ENCODE data around the gene EHBP1.

Gene EHBP1

DNA sequence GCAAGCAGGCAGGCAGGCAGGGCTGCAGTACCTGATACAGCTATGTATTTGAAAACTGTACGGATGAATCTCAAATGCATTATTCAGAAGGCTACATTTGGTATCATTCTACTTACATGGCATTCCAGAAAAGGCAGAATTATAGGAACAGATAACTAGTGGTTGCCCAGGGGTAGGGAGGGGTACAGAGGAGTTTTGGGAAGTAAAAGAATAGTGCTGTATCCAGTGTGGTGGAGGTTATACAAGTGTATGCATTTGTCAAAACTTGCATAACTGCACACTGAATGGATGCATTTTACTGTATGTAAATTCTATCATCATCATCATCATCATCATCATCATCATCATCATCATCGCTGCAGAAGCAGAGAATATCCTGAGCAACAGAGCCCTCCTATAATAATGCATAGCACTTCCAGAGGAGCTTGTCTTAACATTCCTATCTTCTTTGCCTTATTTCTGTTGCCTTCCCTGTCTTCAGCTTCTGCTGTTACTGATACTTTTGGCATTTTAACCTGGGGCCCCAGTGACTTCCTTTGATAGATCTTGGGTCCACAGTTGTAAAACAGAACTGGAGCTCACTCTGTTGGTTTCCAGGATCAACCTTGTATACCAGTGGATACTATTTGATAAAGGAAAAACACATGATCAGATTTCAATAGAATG is 189.6 kb downstream of the EHBP1 start:
- Histone ChIP-seq H3K4me3 (ENCODE audit: low read length) (no peak overlapping the region), H3K9ac (ENCODE audit: low read depth, low read length) (no peak overlapping the region), H3K9me3 (ENCODE audit: insufficient read depth, low read depth, low read length) (no peaks in the 10 kb centered on the region), H3K4me1 (ENCODE audit: insufficient read depth, low read length) (no peaks in the 10 kb centered on the region), H3K27ac (ENCODE audit: low read depth, low read length) (no peak overlapping the region), H3K36me3 (ENCODE audit: insufficient read depth, low read length) (no peaks in the 10 kb centered on the region), H3K27me3 (ENCODE audit: insufficient read depth, low read length) (no peaks in the 10 kb centered on the region)
- WGBS = over 99% methylated on average over 2 of the region's 2 CpGs

DNA sequence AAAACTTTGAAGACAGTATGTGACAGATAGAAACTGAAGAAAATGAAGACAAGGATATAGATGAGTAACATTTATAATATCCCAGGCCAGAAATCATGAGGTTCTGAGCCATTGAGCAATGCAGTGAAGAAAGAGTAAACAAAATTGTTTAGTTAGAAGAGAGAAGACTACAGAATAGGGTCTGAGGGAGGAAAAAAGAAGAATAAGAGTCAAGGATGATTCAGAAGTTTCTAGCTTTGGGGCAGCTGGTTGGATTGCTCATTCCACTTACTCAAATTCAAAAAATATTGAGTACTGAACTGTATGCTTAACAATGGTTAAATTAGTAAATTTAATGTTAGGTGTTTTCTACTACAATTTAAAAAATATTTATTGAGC is 190.1 kb downstream of the EHBP1 start:
- H3K4me1 ChIP-seq (ENCODE audit: insufficient read depth, low read length) = no peaks in the 10 kb centered on the region
- no peaks in the 10 kb centered on the region for H3K36me3 ChIP-seq (ENCODE audit: insufficient read depth, low read length)
- H3K9me3 ChIP-seq (ENCODE audit: insufficient read depth, low read depth, low read length) = no peaks in the 10 kb centered on the region
- H3K9ac ChIP-seq (ENCODE audit: low read depth, low read length) = no peak overlapping the region
- no peak overlapping the region for H3K27ac ChIP-seq (ENCODE audit: low read depth, low read length)
- H3K27me3 ChIP-seq (ENCODE audit: insufficient read depth, low read length) = no peaks in the 10 kb centered on the region
- no peak overlapping the region for H3K4me3 ChIP-seq (ENCODE audit: low read length)

DNA sequence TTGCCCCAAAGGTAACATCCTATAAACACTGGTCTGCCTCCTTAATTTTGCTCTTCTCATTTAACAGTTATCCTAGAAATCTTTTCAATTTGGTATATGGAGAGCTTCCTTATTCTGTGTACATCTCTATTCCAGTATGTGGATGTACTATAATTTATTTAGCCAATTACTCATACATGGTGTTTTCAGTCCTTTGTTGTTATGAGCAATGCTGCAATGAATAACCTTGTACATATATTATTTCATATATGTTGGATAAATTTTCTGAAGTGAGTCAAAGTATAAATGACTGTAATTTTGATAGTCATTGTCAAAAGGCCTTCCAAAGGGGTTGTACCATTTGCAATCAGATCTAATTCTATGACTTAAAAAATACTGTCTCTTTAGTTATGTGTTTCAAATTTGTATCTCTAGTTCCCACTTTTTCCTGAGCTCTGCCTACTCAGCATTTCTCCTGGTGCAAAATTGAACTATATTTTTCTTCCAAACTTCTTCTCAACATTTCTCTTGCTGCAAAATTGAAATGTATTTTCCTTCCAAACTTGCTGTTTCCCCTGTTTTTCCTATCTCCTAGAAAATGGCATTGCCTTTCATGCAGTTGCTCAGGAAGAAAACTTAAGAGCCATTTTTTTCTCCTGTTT is 191.8 kb downstream of the EHBP1 start:
- Histone ChIP-seq H3K27me3 (ENCODE audit: insufficient read depth, low read length) (no peaks in the 10 kb centered on the region), H3K27ac (ENCODE audit: low read depth, low read length) (no peak overlapping the region), H3K36me3 (ENCODE audit: insufficient read depth, low read length) (no peaks in the 10 kb centered on the region), H3K9ac (ENCODE audit: low read depth, low read length) (no peak overlapping the region), H3K4me1 (ENCODE audit: insufficient read depth, low read length) (no peaks in the 10 kb centered on the region), H3K4me3 (ENCODE audit: low read length) (no peak overlapping the region), H3K9me3 (ENCODE audit: insufficient read depth, low read depth, low read length) (no peaks in the 10 kb centered on the region)

DNA sequence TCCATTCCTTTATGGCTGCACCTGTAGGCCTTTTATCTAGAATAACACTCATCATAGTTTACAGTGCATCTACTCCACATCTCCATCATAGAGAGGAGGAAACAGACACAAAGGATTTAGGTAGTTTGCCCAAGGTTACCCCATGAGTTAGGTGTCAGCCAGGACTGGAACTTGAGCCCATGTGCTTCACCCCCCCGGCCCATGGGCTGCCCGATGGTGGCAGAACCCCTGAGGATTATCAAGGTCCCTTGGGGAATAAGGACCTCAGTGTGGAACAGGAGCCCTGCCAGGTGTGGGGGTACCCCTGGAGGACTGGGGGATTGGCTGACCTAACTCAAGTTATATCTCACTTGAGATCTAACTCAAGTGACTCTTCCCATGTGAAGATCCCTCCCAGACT is 198.8 kb downstream of the EHBP1 start:
- Histone ChIP-seq H3K9ac (ENCODE audit: low read depth, low read length) (no peak overlapping the region), H3K36me3 (ENCODE audit: insufficient read depth, low read length) (no peaks in the 10 kb centered on the region), H3K27ac (ENCODE audit: low read depth, low read length) (no peak overlapping the region), H3K4me3 (ENCODE audit: low read length) (no peak overlapping the region), H3K27me3 (ENCODE audit: insufficient read depth, low read length) (no peaks in the 10 kb centered on the region), H3K9me3 (ENCODE audit: insufficient read depth, low read depth, low read length) (no peaks in the 10 kb centered on the region), H3K4me1 (ENCODE audit: insufficient read depth, low read length) (no peaks in the 10 kb centered on the region)
- WGBS = 91% methylated on average over 2 of the region's 2 CpGs

DNA sequence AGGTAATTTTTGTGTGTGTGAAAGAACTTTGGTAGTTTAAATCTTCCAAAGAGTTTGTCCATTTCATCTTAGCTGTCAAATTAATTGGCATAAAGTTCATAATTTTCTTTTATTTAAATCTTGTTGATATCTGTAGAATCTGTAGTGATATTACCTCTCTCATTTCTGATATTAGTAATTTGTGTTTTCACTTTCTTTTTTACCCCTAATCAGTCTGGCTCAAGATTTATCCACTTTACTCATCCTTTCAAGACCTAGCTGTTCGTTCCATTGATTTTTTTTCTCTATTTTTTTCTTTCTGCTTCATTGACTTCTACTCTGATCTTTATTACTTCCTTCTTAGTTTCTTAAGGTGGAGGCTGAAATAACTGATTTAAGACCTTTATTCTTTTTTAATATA is 202.6 kb downstream of the EHBP1 start:
- Histone ChIP-seq H3K4me3 (ENCODE audit: low read length) (no peak overlapping the region), H3K9ac (ENCODE audit: low read depth, low read length) (no peak overlapping the region), H3K9me3 (ENCODE audit: insufficient read depth, low read depth, low read length) (no peaks in the 10 kb centered on the region), H3K27ac (ENCODE audit: low read depth, low read length) (no peak overlapping the region), H3K4me1 (ENCODE audit: insufficient read depth, low read length) (no peaks in the 10 kb centered on the region), H3K36me3 (ENCODE audit: insufficient read depth, low read length) (no peaks in the 10 kb centered on the region), H3K27me3 (ENCODE audit: insufficient read depth, low read length) (no peaks in the 10 kb centered on the region)
- 95% methylated on average over 1 of the region's 1 CpG for WGBS

DNA sequence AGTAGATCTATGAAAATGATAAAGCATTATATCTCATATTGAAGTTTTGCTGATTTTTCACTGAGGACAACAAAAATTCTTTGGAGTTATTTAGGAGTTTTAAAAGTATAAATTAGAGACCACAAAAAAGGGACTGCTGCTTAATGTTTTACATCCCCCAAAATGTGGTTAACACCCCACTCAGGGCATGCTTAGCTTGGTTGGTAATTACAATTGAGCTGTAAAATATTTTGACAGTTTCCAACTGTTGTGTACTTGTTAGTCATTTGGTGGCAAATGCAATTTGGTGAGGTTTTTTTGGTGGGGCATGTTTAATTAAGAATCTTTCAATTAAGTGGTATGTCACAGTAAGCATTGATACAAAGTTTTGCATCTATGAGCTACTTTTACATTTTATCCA is 207.8 kb downstream of the EHBP1 start:
- no peaks in the 10 kb centered on the region for H3K9me3 ChIP-seq (ENCODE audit: insufficient read depth, low read depth, low read length)
- H3K27ac ChIP-seq (ENCODE audit: low read depth, low read length) = no peak overlapping the region
- H3K4me3 ChIP-seq (ENCODE audit: low read length) = no peak overlapping the region
- no peaks in the 10 kb centered on the region for H3K4me1 ChIP-seq (ENCODE audit: insufficient read depth, low read length)
- H3K36me3 ChIP-seq (ENCODE audit: insufficient read depth, low read length) = no peaks in the 10 kb centered on the region
- no peaks in the 10 kb centered on the region for H3K27me3 ChIP-seq (ENCODE audit: insufficient read depth, low read length)
- no peak overlapping the region for H3K9ac ChIP-seq (ENCODE audit: low read depth, low read length)

DNA sequence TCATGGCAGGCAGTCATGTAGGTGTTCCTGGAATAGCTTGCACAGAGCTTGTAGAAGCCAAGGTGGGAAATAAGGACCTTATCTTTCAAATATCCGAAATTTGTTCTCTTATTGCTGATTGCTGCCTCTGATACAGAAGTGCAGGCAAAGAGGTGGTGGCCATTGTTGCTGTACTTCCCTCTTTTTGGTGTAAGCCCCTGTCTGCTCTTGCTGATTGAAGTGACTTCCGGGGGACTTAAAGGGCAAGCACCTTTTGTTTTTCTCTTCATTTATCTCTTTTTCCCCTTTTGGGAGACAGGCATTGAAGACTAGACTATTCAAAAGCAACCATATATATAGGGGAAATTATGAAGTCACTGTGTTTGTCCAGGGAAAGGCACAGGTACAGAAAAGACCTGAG is 213.5 kb downstream of the EHBP1 start:
- whole genome bisulfite sequencing = 98% methylated on average over 2 of the region's 2 CpGs
- Histone ChIP-seq H3K27ac (ENCODE audit: low read depth, low read length) (no peak overlapping the region), H3K4me3 (ENCODE audit: low read length) (no peak overlapping the region), H3K4me1 (ENCODE audit: insufficient read depth, low read length) (no peaks in the 10 kb centered on the region), H3K27me3 (ENCODE audit: insufficient read depth, low read length) (no peaks in the 10 kb centered on the region), H3K9me3 (ENCODE audit: insufficient read depth, low read depth, low read length) (peaks cover 8% of the 10 kb centered on the region), H3K9ac (ENCODE audit: low read depth, low read length) (no peak overlapping the region), H3K36me3 (ENCODE audit: insufficient read depth, low read length) (peaks cover 14% of the 10 kb centered on the region; the same call in 1 of the 2 replicates)

DNA sequence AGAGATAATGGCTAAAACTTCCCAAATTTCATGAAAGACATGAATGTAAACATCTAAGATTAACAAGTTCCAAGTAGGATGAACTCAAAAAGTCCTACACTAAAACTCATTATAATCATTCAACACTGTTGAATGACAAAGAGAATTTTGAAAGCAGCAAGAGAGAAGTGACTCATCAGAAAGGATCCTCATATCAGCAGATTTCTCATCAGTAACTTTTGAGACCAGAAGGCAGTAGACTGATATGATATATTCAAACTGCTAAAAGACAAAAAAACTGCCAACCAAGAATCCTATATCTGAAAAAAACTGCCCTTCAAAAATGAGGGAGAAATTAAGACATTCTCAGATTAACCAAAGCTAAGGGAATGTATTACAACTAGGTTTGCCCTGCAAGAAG is 214.6 kb downstream of the EHBP1 start:
- H3K36me3 ChIP-seq (ENCODE audit: insufficient read depth, low read length) = peaks cover 14% of the 10 kb centered on the region; the same call in 1 of the 2 replicates
- H3K9me3 ChIP-seq (ENCODE audit: insufficient read depth, low read depth, low read length) = peaks cover 17% of the 10 kb centered on the region
- no peaks in the 10 kb centered on the region for H3K4me1 ChIP-seq (ENCODE audit: insufficient read depth, low read length)
- no peak overlapping the region for H3K27ac ChIP-seq (ENCODE audit: low read depth, low read length)
- H3K9ac ChIP-seq (ENCODE audit: low read depth, low read length) = no peak overlapping the region
- no peak overlapping the region for H3K4me3 ChIP-seq (ENCODE audit: low read length)
- H3K27me3 ChIP-seq (ENCODE audit: insufficient read depth, low read length) = no peaks in the 10 kb centered on the region

DNA sequence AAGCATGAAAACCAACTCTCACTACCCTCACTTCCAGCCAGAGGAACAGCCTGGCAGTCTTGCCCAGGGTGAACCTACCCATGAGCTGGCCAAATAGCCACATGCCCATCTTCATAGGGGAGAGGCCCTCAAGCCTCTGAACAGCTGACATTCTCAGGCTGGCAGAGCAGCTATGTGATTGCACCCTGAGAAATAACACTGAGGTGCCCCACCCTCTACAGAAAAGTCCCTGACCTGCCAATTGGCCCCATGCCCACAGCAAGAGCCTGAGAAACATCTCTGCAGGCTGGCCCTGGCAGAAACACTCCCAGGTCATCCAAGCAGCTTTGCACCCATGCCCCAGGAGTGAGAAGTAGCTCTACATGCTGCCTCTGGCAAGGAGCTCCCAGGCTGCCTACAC is 217.7 kb downstream of the EHBP1 start:
- Histone ChIP-seq H3K27me3 (ENCODE audit: insufficient read depth, low read length) (no peaks in the 10 kb centered on the region), H3K9ac (ENCODE audit: low read depth, low read length) (no peak overlapping the region), H3K27ac (ENCODE audit: low read depth, low read length) (no peak overlapping the region), H3K9me3 (ENCODE audit: insufficient read depth, low read depth, low read length) (peaks cover 17% of the 10 kb centered on the region), H3K4me3 (ENCODE audit: low read length) (no peak overlapping the region), H3K4me1 (ENCODE audit: insufficient read depth, low read length) (no peaks in the 10 kb centered on the region), H3K36me3 (ENCODE audit: insufficient read depth, low read length) (peaks cover 14% of the 10 kb centered on the region; the same call in 1 of the 2 replicates)

DNA sequence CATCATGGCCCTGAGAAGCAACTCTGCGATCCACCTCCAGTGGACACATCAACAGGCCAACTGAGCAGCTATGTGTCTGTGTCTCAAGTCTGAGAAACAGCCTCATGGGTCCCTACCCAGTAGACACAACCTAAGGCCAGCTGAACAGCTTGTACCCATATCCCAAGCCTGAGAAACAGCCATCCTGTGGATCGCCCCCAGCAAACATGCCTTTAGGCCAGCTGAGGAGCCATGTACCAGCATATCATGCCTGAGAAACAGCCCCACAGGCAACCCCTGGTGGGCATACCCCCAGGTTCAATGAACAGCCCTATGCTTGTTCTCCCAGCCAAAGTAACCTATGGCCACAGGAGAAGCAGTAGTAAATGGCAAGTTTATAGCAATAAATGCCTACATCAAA is 218.4 kb downstream of the EHBP1 start:
- H3K9ac ChIP-seq (ENCODE audit: low read depth, low read length) = no peak overlapping the region
- WGBS = 96% methylated on average over 2 of the region's 2 CpGs

DNA sequence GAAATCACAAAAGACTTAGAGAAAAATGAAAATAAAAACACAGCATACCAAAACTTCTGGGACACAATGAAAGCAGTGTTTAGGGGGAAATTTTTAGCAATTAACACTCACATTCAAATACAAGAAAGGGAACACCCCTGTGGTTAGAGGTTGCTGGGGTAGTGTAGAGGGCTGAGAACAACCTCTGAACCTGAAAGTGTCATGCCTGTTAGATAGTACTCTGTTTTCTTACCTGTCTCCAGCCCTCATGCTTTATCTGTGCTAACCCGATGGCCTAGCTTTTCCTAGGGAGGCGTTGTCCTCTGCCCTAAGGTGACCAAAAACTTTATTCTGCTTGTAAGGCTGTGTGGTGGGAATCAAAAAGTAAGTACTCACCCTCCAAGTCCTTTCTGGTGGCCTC is 222.5 kb downstream of the EHBP1 start:
- Histone ChIP-seq H3K9me3 (ENCODE audit: insufficient read depth, low read depth, low read length) (peaks cover 13% of the 10 kb centered on the region), H3K27me3 (ENCODE audit: insufficient read depth, low read length) (no peaks in the 10 kb centered on the region), H3K36me3 (ENCODE audit: insufficient read depth, low read length) (peaks cover 7% of the 10 kb centered on the region; the same call in 1 of the 2 replicates), H3K4me3 (ENCODE audit: low read length) (no peak overlapping the region), H3K27ac (ENCODE audit: low read depth, low read length) (no peak overlapping the region), H3K9ac (ENCODE audit: low read depth, low read length) (no peak overlapping the region), H3K4me1 (ENCODE audit: insufficient read depth, low read length) (no peaks in the 10 kb centered on the region)
- 87% methylated on average over 2 of the region's 2 CpGs for WGBS

More for the DNA sequence above, 218.4 kb downstream of the EHBP1 start:
- Histone ChIP-seq H3K27ac (ENCODE audit: low read depth, low read length) (no peak overlapping the region), H3K4me3 (ENCODE audit: low read length) (no peak overlapping the region), H3K27me3 (ENCODE audit: insufficient read depth, low read length) (no peaks in the 10 kb centered on the region), H3K36me3 (ENCODE audit: insufficient read depth, low read length) (peaks cover 14% of the 10 kb centered on the region; the same call in 1 of the 2 replicates), H3K9me3 (ENCODE audit: insufficient read depth, low read depth, low read length) (peaks cover 17% of the 10 kb centered on the region), H3K4me1 (ENCODE audit: insufficient read depth, low read length) (no peaks in the 10 kb centered on the region)

DNA sequence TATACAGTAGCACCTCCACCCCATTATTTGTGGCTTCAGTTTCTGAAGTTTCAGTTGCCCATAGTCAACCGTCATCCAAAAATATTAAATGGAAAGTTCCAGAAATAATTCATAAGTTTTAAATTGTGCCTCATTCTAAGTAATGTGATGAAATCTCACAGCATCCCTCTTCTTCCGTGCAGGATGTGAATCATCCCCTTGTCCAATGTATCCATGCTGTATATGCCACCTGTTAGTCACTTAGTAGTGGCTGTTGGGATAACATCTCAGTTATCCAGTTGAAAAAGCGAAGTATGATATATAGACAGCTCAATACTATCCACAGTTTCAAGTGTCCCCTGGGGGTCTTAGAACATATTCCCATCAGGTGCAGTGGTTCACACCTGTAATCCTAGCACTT is 226.0 kb downstream of the EHBP1 start:
- WGBS = 100% methylated on average over 3 of the region's 3 CpGs
- Histone ChIP-seq H3K4me1 (ENCODE audit: insufficient read depth, low read length) (no peaks in the 10 kb centered on the region; the same call in 1 of the 2 replicates), H3K27me3 (ENCODE audit: insufficient read depth, low read length) (no peaks in the 10 kb centered on the region), H3K36me3 (ENCODE audit: insufficient read depth, low read length) (no peaks in the 10 kb centered on the region), H3K27ac (ENCODE audit: low read depth, low read length) (no peak overlapping the region), H3K9me3 (ENCODE audit: insufficient read depth, low read depth, low read length) (no peaks in the 10 kb centered on the region), H3K9ac (ENCODE audit: low read depth, low read length) (no peak overlapping the region), H3K4me3 (ENCODE audit: low read length) (no peak overlapping the region)
